Astrocyte of the cerebellum (primary cell): Measurements from ENCODE around the gene NUTM2G.
"Not testable (repeated sequence)": the region's sequence is repeated elsewhere in the genome, so short reads cannot be mapped to it uniquely, and the experiment has no call there.

Source experiments
- DNase-seq: peaks from one replicate; pipeline ENCODE4 v3.0.0-alpha.2; 2011; ENCODE audit warnings: low read depth
- H3K4me3 ChIP-seq: 2 replicates; pipeline ENCODE4 v1.5.1; 2011; ENCODE audit warnings: mild to moderate bottlenecking, low read depth, low read length, moderate library complexity
- in situ Hi-C: cut with HindIII; loops from 2 replicates; pipeline ENCODE4 v1.10.0; 2017; ENCODE audit warnings: low sequenced_read_pairs

Gene NUTM2G

GRCh38 chr9:96920803-96921202, 7.8 kb upstream of the NUTM2G start:
- H3K4me3 ChIP-seq, in situ Hi-C loops, DNase-seq: not testable (repeated sequence)

- in situ Hi-C loops, H3K4me3 ChIP-seq, DNase-seq: not testable (repeated sequence)
These were observed 3.1 kb upstream of the NUTM2G start for GRCh38 chr9:96925587-96925986.

GRCh38 chr9:96931665-96932064, 3.0 kb downstream of the NUTM2G start:
- H3K4me3 ChIP-seq, in situ Hi-C loops, DNase-seq: not testable (repeated sequence)

GRCh38 chr9:96934097-96934496, 5.5 kb downstream of the NUTM2G start:
- DNase-seq, in situ Hi-C loops, H3K4me3 ChIP-seq: not testable (repeated sequence)

GRCh38 chr9:96934706-96935105, 6.1 kb downstream of the NUTM2G start:
- in situ Hi-C loops, H3K4me3 ChIP-seq, DNase-seq: not testable (repeated sequence)

- H3K4me3 ChIP-seq, in situ Hi-C loops, DNase-seq: not testable (repeated sequence)
These were observed 6.8 kb downstream of the NUTM2G start for GRCh38 chr9:96935401-96935800.

GRCh38 chr9:96937442-96937841, 8.8 kb downstream of the NUTM2G start:
- in situ Hi-C loops, H3K4me3 ChIP-seq, DNase-seq: not testable (repeated sequence)

GRCh38 chr9:96938957-96939665, 10.5 kb downstream of the NUTM2G start:
- H3K4me3 ChIP-seq, in situ Hi-C loops, DNase-seq: not testable (repeated sequence)

GRCh38 chr9:96940982-96941381, 12.3 kb downstream of the NUTM2G start:
- in situ Hi-C loops, DNase-seq: not testable (repeated sequence)

GRCh38 chr9:96941628-96942027, 13.0 kb downstream of the NUTM2G start:
- in situ Hi-C loops, H3K4me3 ChIP-seq, DNase-seq: not testable (repeated sequence)

More at GRCh38 chr9:96940982-96941381, 12.3 kb downstream of the NUTM2G start:
- not testable (repeated sequence) for H3K4me3 ChIP-seq

- DNase-seq, H3K4me3 ChIP-seq, in situ Hi-C loops: not testable (repeated sequence)
These were observed 13.5 kb downstream of the NUTM2G start for GRCh38 chr9:96942181-96942580.

- in situ Hi-C loops, H3K4me3 ChIP-seq, DNase-seq: not testable (repeated sequence)
These were observed 20.7 kb downstream of the NUTM2G start for GRCh38 chr9:96949346-96949745.

GRCh38 chr9:96950539-96950938, 21.9 kb downstream of the NUTM2G start:
- DNase-seq, in situ Hi-C loops, H3K4me3 ChIP-seq: not testable (repeated sequence)

- DNase-seq, H3K4me3 ChIP-seq, in situ Hi-C loops: not testable (repeated sequence)
These were observed 38.9 kb downstream of the NUTM2G start for GRCh38 chr9:96967591-96967990.

- in situ Hi-C loops, H3K4me3 ChIP-seq, DNase-seq: not testable (repeated sequence)
These were observed 43.9 kb downstream of the NUTM2G start for GRCh38 chr9:96972552-96972951.

- H3K4me3 ChIP-seq, DNase-seq, in situ Hi-C loops: not testable (repeated sequence)
These were observed 45.4 kb downstream of the NUTM2G start for GRCh38 chr9:96974037-96974436.

GRCh38 chr9:96983496-96984122, 55.0 kb downstream of the NUTM2G start:
- H3K4me3 ChIP-seq, in situ Hi-C loops, DNase-seq: not testable (repeated sequence)

- H3K4me3 ChIP-seq, in situ Hi-C loops, DNase-seq: not testable (repeated sequence)
These were observed 55.5 kb downstream of the NUTM2G start for GRCh38 chr9:96984139-96984538.
